NCI-H2227 (cell line): ENCODE data around the gene COPS3.
A peak's percentile ranks its signal among the peaks of the same experiment; 100 is the strongest.

Source experiments
- DNase-seq: peaks from one replicate; lab custom pipeline; 2025; ENCODE audit not compliant: unreplicated experiment; lab: John Stamatoyannopoulos, UW

Gene COPS3

GRCh38 chr17:17280613-17281549, at the start of gene COPS3:
Gene COPS3, minus strand, starts transcription at chr17:17281246. Its CDS starts 60 bp downstream, at chr17:17281186.
- peak; percentile 98 for DNase-seq

- DNase-seq, result no peak
Measured at GRCh38 chr17:17328251-17328650, 47.2 kb upstream of the COPS3 start.

GRCh38 chr17:17326275-17326875, 45.3 kb upstream of the COPS3 start:
- DNase-seq, result no peak

GRCh38 chr17:17325816-17326215, 44.8 kb upstream of the COPS3 start:
- DNase-seq, result no peak

- no peak for DNase-seq
Measured at GRCh38 chr17:17325228-17325627, 44.2 kb upstream of the COPS3 start.

GRCh38 chr17:17324616-17325015, 43.6 kb upstream of the COPS3 start:
- no peak for DNase-seq

- DNase-seq, result no peak
Measured at GRCh38 chr17:17322516-17323510, 41.8 kb upstream of the COPS3 start.

GRCh38 chr17:17321356-17322025, 40.4 kb upstream of the COPS3 start:
- no peak for DNase-seq

- no peak for DNase-seq
Measured at GRCh38 chr17:17320911-17321220, 39.8 kb upstream of the COPS3 start.

- DNase-seq, result no peak
Measured at GRCh38 chr17:17320188-17320910, 39.3 kb upstream of the COPS3 start.

GRCh38 chr17:17315142-17315821, 34.2 kb upstream of the COPS3 start:
- no peak for DNase-seq

- no peak for DNase-seq
Measured at GRCh38 chr17:17314501-17315071, 33.5 kb upstream of the COPS3 start.

- no peak for DNase-seq
Measured at GRCh38 chr17:17313350-17313991, 32.4 kb upstream of the COPS3 start.

- DNase-seq, result no peak
Measured at GRCh38 chr17:17309356-17309755, 28.3 kb upstream of the COPS3 start.

GRCh38 chr17:17305281-17305801, 24.3 kb upstream of the COPS3 start:
- peak; percentile 10 for DNase-seq

- no peak for DNase-seq
Measured at GRCh38 chr17:17304521-17304985, 23.5 kb upstream of the COPS3 start.

GRCh38 chr17:17303847-17304490, 22.9 kb upstream of the COPS3 start:
- DNase-seq, result no peak
